Neural cell (in vitro differentiated cells): ENCODE data around the gene FGD6.

Experiments
- CTCF ChIP-seq: fragments of 450-650 bp; IDR thresholded peaks from 2 replicates; pipeline ENCODE4 v1.5.1; 2014; ENCODE audit warnings: antibody characterized with exemption, mild to moderate bottlenecking, moderate library complexity; ENCODE audit not compliant: poor library complexity, severe bottlenecking
- EP300 ChIP-seq: fragments of 450-650 bp; conservative IDR thresholded peaks from 2 replicates; pipeline ENCODE4 v1.6.1; 2014; ENCODE audit warnings: antibody characterized with exemption, mild to moderate bottlenecking, moderate library complexity; ENCODE audit not compliant: poor library complexity, severe bottlenecking
- EZH2 ChIP-seq: fragments of 200-600, 300-800 bp; shearing (Covaris generic), sonication (generic); IDR thresholded peaks from 2 replicates; pipeline ENCODE4 v1.6.1; 2014; ENCODE audit warnings: antibody characterized with exemption, low read length, borderline replicate concordance, mild to moderate bottlenecking; ENCODE audit not compliant: insufficient read depth, poor library complexity, severe bottlenecking
- MXI1 ChIP-seq: fragments of 450-650 bp; conservative IDR thresholded peaks from 2 replicates; pipeline ENCODE4 v1.6.1; 2014; ENCODE audit warnings: antibody characterized with exemption, mild to moderate bottlenecking; ENCODE audit not compliant: poor library complexity, severe bottlenecking
- POLR2AphosphoS5 ChIP-seq: IDR thresholded peaks from 2 replicates; pipeline ENCODE4 v1.6.1; 2012
- RAD21 ChIP-seq: fragments of 450-650 bp; conservative IDR thresholded peaks from 2 replicates; pipeline ENCODE4 v1.6.1; 2014; ENCODE audit warnings: antibody characterized with exemption, mild to moderate bottlenecking, moderate library complexity
- REST ChIP-seq: IDR thresholded peaks from 2 replicates; pipeline ENCODE4 v1.6.1; 2012; ENCODE audit warnings: borderline replicate concordance
- SMC3 ChIP-seq: fragments of 450-650 bp; conservative IDR thresholded peaks from 2 replicates; pipeline ENCODE4 v1.6.1; 2014; ENCODE audit warnings: antibody characterized with exemption, mild to moderate bottlenecking, moderate library complexity; ENCODE audit not compliant: poor library complexity
- TAF1 ChIP-seq: IDR thresholded peaks from 2 replicates; pipeline ENCODE4 v1.6.1; 2012; ENCODE audit warnings: low read depth

DNA sequence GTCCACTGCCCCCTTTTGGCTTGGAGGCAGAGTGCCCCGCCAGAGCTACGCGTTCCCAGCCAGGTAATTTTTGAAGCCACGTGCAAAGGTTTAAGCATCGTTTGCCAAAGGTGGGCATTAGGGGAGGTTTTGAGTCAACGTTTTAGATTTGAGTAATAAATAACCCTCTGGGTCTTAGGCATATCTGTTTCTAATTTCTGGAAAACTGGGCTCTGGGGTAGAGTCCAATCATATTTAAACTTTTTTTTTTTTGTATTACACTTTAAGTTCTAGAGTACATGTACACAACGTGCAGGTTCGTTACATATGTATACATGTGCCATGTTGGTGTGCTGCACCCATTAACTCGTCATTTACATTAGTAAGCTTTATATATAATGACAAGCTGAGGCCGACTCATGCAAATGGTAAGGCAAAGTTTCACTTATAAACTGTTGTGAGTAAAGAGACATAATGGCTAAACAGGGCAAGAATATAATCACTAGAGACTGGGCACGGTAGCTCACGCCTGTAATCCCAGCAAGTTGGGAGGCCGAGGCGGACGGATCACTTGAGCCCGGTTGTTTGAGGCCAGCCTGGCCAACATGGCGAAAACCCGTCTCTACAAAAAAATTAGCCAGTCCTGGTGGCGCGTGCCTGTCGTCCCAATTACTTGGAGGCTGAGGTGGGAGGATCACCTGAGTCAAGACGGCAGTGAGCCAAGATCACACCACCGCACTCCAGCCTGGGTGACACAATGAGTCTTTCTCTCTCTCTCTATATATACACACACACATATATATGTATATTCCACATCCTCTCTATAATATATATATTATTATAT lies 143.4 kb downstream of the FGD6 start:
- TF ChIP-seq CTCF: peak; percentile 94
- TF ChIP-seq RAD21: no peak
- no peak for TF ChIP-seq EP300
- TF ChIP-seq EZH2: no peak
- peak; percentile 74 for TF ChIP-seq MXI1
- no peak for TF ChIP-seq REST
- TF ChIP-seq POLR2AphosphoS5: no peak
- TF ChIP-seq SMC3: peak; percentile 70
- no peak for TF ChIP-seq TAF1
